ENCODE measurements around the gene RNF141. TPM values are rescaled to one million over a fixed set of nuclear protein-coding genes. Genes with fewer than 3 reads are reported as not detected.

The RNF141 gene
- total and polyA plus RNA-seq, 2 experiments from 2014 or later = 35.9 to 46.9 TPM

GRCh38 chr11:10478574-10479550, 62.1 kb downstream of the RNF141 start:
- Histone ChIP-seq H3K4me3 (no peak overlapping the region), H3K9ac (no peak overlapping the region), H3K9me3 (ENCODE audit: low read depth) (no peaks in the 10 kb centered on the region), H3K4me2 (ENCODE audit: unreplicated experiment) (no peak overlapping the region), H4K20me1 (ENCODE audit: insufficient read depth) (no peaks in the 10 kb centered on the region), H3K9me2 (ENCODE audit: insufficient read depth) (no peaks in the 10 kb centered on the region), H2AFZ (no peak overlapping the region), H3K27me3 (replicated peaks; ENCODE audit: insufficient read depth) (no peaks in the 10 kb centered on the region), H3K4me1 (ENCODE audit: insufficient read depth) (no peaks in the 10 kb centered on the region), H3K79me2 (ENCODE audit: insufficient read depth) (no peaks in the 10 kb centered on the region), H3K36me3 (ENCODE audit: low read depth) (no peaks in the 10 kb centered on the region), H3K27ac (no peak overlapping the region), H3F3A (ENCODE audit: insufficient read depth) (no peaks in the 10 kb centered on the region)
- peak; percentile 19 for DNase-seq
- WGBS, 2 experiments (ENCODE audit: low coverage in 1 of 2, low lambda C conversion rate in 2 of 2, missing lambda C conversion rate in 2 of 2) = 76 to 79% methylated on average over 16 of the region's 16 CpGs
- TF ChIP-seq EZH2phosphoT487 (IDR thresholded peaks at IDR 0.05; ENCODE audit: insufficient read depth, low read depth) = no peak
- no peak for TF ChIP-seq EZH2 (IDR thresholded peaks at IDR 0.05; ENCODE audit: insufficient read depth, poor library complexity, severe bottlenecking)
- in situ Hi-C loops (cut with MboI) = no loop called here

GRCh38 chr11:10478066-10478465, 62.9 kb downstream of the RNF141 start:
- Histone ChIP-seq H3F3A (ENCODE audit: insufficient read depth) (no peaks in the 10 kb centered on the region), H4K20me1 (ENCODE audit: insufficient read depth) (no peaks in the 10 kb centered on the region), H3K9me3 (ENCODE audit: low read depth) (no peaks in the 10 kb centered on the region), H3K79me2 (ENCODE audit: insufficient read depth) (no peaks in the 10 kb centered on the region), H3K27ac (no peak overlapping the region), H3K4me1 (ENCODE audit: insufficient read depth) (no peaks in the 10 kb centered on the region), H3K36me3 (ENCODE audit: low read depth) (no peaks in the 10 kb centered on the region), H3K4me3 (no peak overlapping the region), H3K9me2 (ENCODE audit: insufficient read depth) (no peaks in the 10 kb centered on the region), H3K27me3 (replicated peaks; ENCODE audit: insufficient read depth) (no peaks in the 10 kb centered on the region), H3K4me2 (ENCODE audit: unreplicated experiment) (no peak overlapping the region), H2AFZ (no peak overlapping the region), H3K9ac (no peak overlapping the region)
- in situ Hi-C loops (cut with MboI) = no loop called here
- 78 to 82% methylated on average over 3 of the region's 3 CpGs for WGBS, 2 experiments (ENCODE audit: low coverage in 1 of 2, low lambda C conversion rate in 2 of 2, missing lambda C conversion rate in 2 of 2)
- no peak for DNase-seq
- TF ChIP-seq EZH2phosphoT487 (IDR thresholded peaks at IDR 0.05; ENCODE audit: insufficient read depth, low read depth) (no peak), EZH2 (IDR thresholded peaks at IDR 0.05; ENCODE audit: insufficient read depth, poor library complexity, severe bottlenecking) (no peak)

DNA sequence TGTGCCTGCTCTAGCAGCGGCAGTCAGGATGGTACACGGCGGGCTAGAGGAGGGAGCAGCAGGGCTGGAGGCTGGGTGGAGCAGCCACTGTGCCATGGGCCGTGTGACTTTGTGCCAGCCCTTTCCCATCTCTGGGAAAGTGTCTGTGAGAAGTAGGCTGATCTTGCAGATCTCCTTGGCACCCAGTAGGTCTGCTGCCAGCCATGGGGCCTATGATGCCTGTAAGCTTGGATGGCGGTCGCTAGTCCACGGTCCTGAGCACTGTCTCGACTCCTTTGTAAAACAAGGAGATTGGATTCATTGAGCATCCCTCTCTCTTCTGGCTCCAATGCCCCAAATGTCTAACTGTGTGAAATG, 63.3 kb downstream of the RNF141 start:
- no peak for TF ChIP-seq EZH2 (IDR thresholded peaks at IDR 0.05; ENCODE audit: insufficient read depth, poor library complexity, severe bottlenecking)
- TF ChIP-seq EZH2phosphoT487 (IDR thresholded peaks at IDR 0.05; ENCODE audit: insufficient read depth, low read depth) = no peak
- no peak overlapping the region for H3K4me2 ChIP-seq (ENCODE audit: unreplicated experiment)
- no peaks in the 10 kb centered on the region for H4K20me1 ChIP-seq (ENCODE audit: insufficient read depth)
- H3K9ac ChIP-seq = no peak overlapping the region
- H2AFZ ChIP-seq = no peak overlapping the region
- no peaks in the 10 kb centered on the region for H3F3A ChIP-seq (ENCODE audit: insufficient read depth)
- no peaks in the 10 kb centered on the region for H3K36me3 ChIP-seq (ENCODE audit: low read depth)
- no peak overlapping the region for H3K27ac ChIP-seq
- H3K27me3 ChIP-seq (replicated peaks; ENCODE audit: insufficient read depth) = no peaks in the 10 kb centered on the region
- WGBS, 2 experiments (ENCODE audit: low coverage in 1 of 2, low lambda C conversion rate in 2 of 2, missing lambda C conversion rate in 2 of 2) = 94% methylated on average over 8 of the region's 8 CpGs
- DNase-seq = no peak
- no peaks in the 10 kb centered on the region for H3K4me1 ChIP-seq (ENCODE audit: insufficient read depth)
- no peaks in the 10 kb centered on the region for H3K9me2 ChIP-seq (ENCODE audit: insufficient read depth)
- H3K79me2 ChIP-seq (ENCODE audit: insufficient read depth) = no peaks in the 10 kb centered on the region
- in situ Hi-C loops (cut with MboI) = no loop called here
- H3K9me3 ChIP-seq (ENCODE audit: low read depth) = no peaks in the 10 kb centered on the region
- H3K4me3 ChIP-seq = no peak overlapping the region

- H3K4me3 ChIP-seq = no peak overlapping the region
- H3K9me2 ChIP-seq (ENCODE audit: insufficient read depth) = no peaks in the 10 kb centered on the region
- H3K9ac ChIP-seq = no peak overlapping the region
- no peak for DNase-seq
- H3K27me3 ChIP-seq (replicated peaks; ENCODE audit: insufficient read depth) = no peaks in the 10 kb centered on the region
- no peak overlapping the region for H2AFZ ChIP-seq
- H3K79me2 ChIP-seq (ENCODE audit: insufficient read depth) = no peaks in the 10 kb centered on the region
- no peaks in the 10 kb centered on the region for H3K36me3 ChIP-seq (ENCODE audit: low read depth)
- TF ChIP-seq EZH2 (IDR thresholded peaks at IDR 0.05; ENCODE audit: insufficient read depth, poor library complexity, severe bottlenecking) (no peak), EZH2phosphoT487 (IDR thresholded peaks at IDR 0.05; ENCODE audit: insufficient read depth, low read depth) (no peak)
- in situ Hi-C loops (cut with MboI) = no loop called here
- no peak overlapping the region for H3K27ac ChIP-seq
- H4K20me1 ChIP-seq (ENCODE audit: insufficient read depth) = no peaks in the 10 kb centered on the region
- no peaks in the 10 kb centered on the region for H3K4me1 ChIP-seq (ENCODE audit: insufficient read depth)
- H3K4me2 ChIP-seq (ENCODE audit: unreplicated experiment) = no peak overlapping the region
- 82 to 83% methylated on average over 5 of the region's 5 CpGs for WGBS, 2 experiments (ENCODE audit: low coverage in 1 of 2, low lambda C conversion rate in 2 of 2, missing lambda C conversion rate in 2 of 2)
- H3K9me3 ChIP-seq (ENCODE audit: low read depth) = no peaks in the 10 kb centered on the region
- no peaks in the 10 kb centered on the region for H3F3A ChIP-seq (ENCODE audit: insufficient read depth)
Measured at GRCh38 chr11:10476927-10477689, 63.9 kb downstream of the RNF141 start.

All from GM23248 (cell line).